Measurements from ENCODE around the gene MYO18B.

- TF ChIP-seq CTCF (IDR thresholded peaks at IDR 0.05; ENCODE audit: insufficient read depth, low read length) (no peak), POLR2AphosphoS5 (IDR thresholded peaks at IDR 0.05; ENCODE audit: low read depth) (no peak), REST (IDR thresholded peaks at IDR 0.05; ENCODE audit: insufficient replicate concordance, low read depth) (no peak), GABPA (IDR thresholded peaks at IDR 0.05; ENCODE audit: low read depth) (no peak)
These were observed 97.2 kb downstream of the MYO18B start for GRCh38 chr22:25838960-25839741.
